HepG2 (cell line): ENCODE measurements around the gene NRSN2. TPM values are rescaled to one million over a fixed set of nuclear protein-coding genes. Genes with fewer than 3 reads are reported as not detected.
A peak's percentile ranks its signal among the peaks of the same experiment; 100 is the strongest.

Experiments
- CBX1 ChIP-seq: IDR thresholded peaks from one replicate; pipeline ENCODE4 v1.6.1; 2016; ENCODE audit warnings: antibody characterized with exemption, low read depth
- CHD4 ChIP-seq: fragments of 200-600 bp; sonication (generic); IDR thresholded peaks from 2 replicates; pipeline ENCODE4 v1.7.0; 2017; ENCODE audit warnings: mild to moderate bottlenecking, low read length, borderline replicate concordance
- EHMT2 ChIP-seq: fragments of 200-600 bp; sonication (generic); IDR thresholded peaks from 2 replicates; pipeline ENCODE4 v1.7.0; 2017; ENCODE audit warnings: antibody characterized with exemption, low read depth, low read length, borderline replicate concordance
- ETV6 ChIP-seq: sonication (generic); formaldehyde crosslinking; conservative IDR thresholded peaks from 2 replicates; pipeline ENCODE4 v1.4.0; 2020; ENCODE audit warnings: missing genetic modification reagents
- HES4 ChIP-seq: sonication (generic); formaldehyde crosslinking; IDR thresholded peaks from 2 replicates; pipeline ENCODE4 v1.9.0; 2021; ENCODE audit warnings: mild to moderate bottlenecking, missing genetic modification reagents, borderline replicate concordance
- ISL2 ChIP-seq: sonication (generic); formaldehyde crosslinking; IDR thresholded peaks from 2 replicates; pipeline ENCODE4 v1.5.0; 2020; ENCODE audit warnings: missing genetic modification reagents
- JARID2 ChIP-seq: sonication (generic); formaldehyde crosslinking; IDR thresholded peaks from 2 replicates; pipeline ENCODE4 v1.8.1; 2023; ENCODE audit warnings: missing genetic modification reagents, inconsistent platforms; ENCODE audit not compliant: insufficient replicate concordance
- JUNB ChIP-seq: sonication (generic); formaldehyde crosslinking; IDR thresholded peaks from 2 replicates; pipeline ENCODE4 v1.8.0; 2022; ENCODE audit warnings: missing genetic modification reagents, mild to moderate bottlenecking, borderline replicate concordance
- MYNN ChIP-seq: sonication (generic); formaldehyde crosslinking; IDR thresholded peaks from 2 replicates; pipeline ENCODE4 v1.4.0; 2020; ENCODE audit warnings: mild to moderate bottlenecking, low read depth, missing genetic modification reagents
- PCBP1 ChIP-seq: fragments of 200-400 bp; formaldehyde crosslinking; IDR thresholded peaks from 2 replicates; pipeline ENCODE4 v1.6.1; 2017; ENCODE audit warnings: mild to moderate bottlenecking, low read depth, low read length, borderline replicate concordance
- REXO4 ChIP-seq: sonication (generic); formaldehyde crosslinking; IDR thresholded peaks from 2 replicates; pipeline ENCODE4 v1.8.0; 2022; ENCODE audit warnings: missing genetic modification reagents, mild to moderate bottlenecking, borderline replicate concordance
- ZC3H4 ChIP-seq: sonication (generic); formaldehyde crosslinking; IDR thresholded peaks from 2 replicates; pipeline ENCODE4 v1.4.0; 2020; ENCODE audit warnings: missing genetic modification reagents, borderline replicate concordance
- ZNF101 ChIP-seq: sonication (generic); formaldehyde crosslinking; IDR thresholded peaks from 2 replicates; pipeline ENCODE4 v1.4.0; 2020; ENCODE audit warnings: mild to moderate bottlenecking, low read depth, missing genetic modification reagents, borderline replicate concordance
- ZNF12 ChIP-seq: sonication (generic); formaldehyde crosslinking; IDR thresholded peaks from 2 replicates; pipeline ENCODE4 v1.5.0; 2020; ENCODE audit warnings: missing genetic modification reagents
- ZNF180 ChIP-seq: sonication (generic); formaldehyde crosslinking; IDR thresholded peaks from 2 replicates; pipeline ENCODE4 v1.4.0; 2020; ENCODE audit warnings: low read depth, missing genetic modification reagents, borderline replicate concordance
- ZNF550 ChIP-seq: sonication (generic); formaldehyde crosslinking; IDR thresholded peaks from 2 replicates; pipeline ENCODE4 v1.4.0; 2020; ENCODE audit warnings: mild to moderate bottlenecking, missing genetic modification reagents, borderline replicate concordance
- ZNF629 ChIP-seq: sonication (generic); formaldehyde crosslinking; conservative IDR thresholded peaks from 2 replicates; pipeline ENCODE4 v1.5.0; 2020; ENCODE audit warnings: missing genetic modification reagents
- ZNF713 ChIP-seq: sonication (generic); formaldehyde crosslinking; IDR thresholded peaks from 2 replicates; pipeline ENCODE4 v1.4.0; 2020; ENCODE audit warnings: mild to moderate bottlenecking, missing genetic modification reagents
- ZNF720 ChIP-seq: sonication (generic); formaldehyde crosslinking; IDR thresholded peaks from 2 replicates; pipeline ENCODE4 v1.4.0; 2020; ENCODE audit warnings: missing genetic modification reagents
- ZNF724P ChIP-seq: sonication (generic); formaldehyde crosslinking; IDR thresholded peaks from 2 replicates; pipeline ENCODE4 v1.8.0; 2022; ENCODE audit warnings: missing genetic modification reagents, borderline replicate concordance
- ZNF761 ChIP-seq: sonication (generic); formaldehyde crosslinking; conservative IDR thresholded peaks from 2 replicates; pipeline ENCODE4 v1.4.0; 2020; ENCODE audit warnings: mild to moderate bottlenecking, missing genetic modification reagents
- ZNF775 ChIP-seq: sonication (generic); formaldehyde crosslinking; IDR thresholded peaks from 2 replicates; pipeline ENCODE4 v1.4.0; 2020; ENCODE audit warnings: missing genetic modification reagents, mild to moderate bottlenecking, moderate library complexity, borderline replicate concordance
- ZNF883 ChIP-seq: sonication (generic); formaldehyde crosslinking; IDR thresholded peaks from 2 replicates; pipeline ENCODE4 v1.5.1; 2020; ENCODE audit warnings: mild to moderate bottlenecking, missing genetic modification reagents; ENCODE audit errors: not compliant biosample characterization
- polyA plus RNA-seq, 8 experiments: library from polyadenylated mRNA; depleted of rRNA in 3 of 8; stranded (reverse) in 7 of 8; unstranded in 1 of 8; fragments of >200 nt; fragmentation: Illumina TruSeq in 4 of 8; extraction: Trizol in 4 of 8; gene quantifications; 2 replicates each; pipeline versions ENCODE4 v1.2.1 to v1.2.3, GENCODE V29; 2011 to 2016; ENCODE audit warnings: low read depth in 4 of 8, missing spikeins in 1 of 8, mixed read lengths in 1 of 8; ENCODE audit not compliant: insufficient read depth in 1 of 8
- total RNA-seq, 5 experiments: library from RNA; depleted of rRNA; stranded (reverse); fragments of >200 nt; fragmentation: Illumina TruSeq; extraction: Trizol; gene quantifications; 2 replicates each; pipeline ENCODE4 v1.2.3, GENCODE V29; 2016; ENCODE audit warnings: low read depth in 1 of 5
- TF ChIP-seq, protein P1 (sequence below): sonication (generic); formaldehyde crosslinking; IDR thresholded peaks from 2 replicates; pipeline ENCODE4 v1.4.0; 2020; ENCODE audit warnings: missing genetic modification reagents, borderline replicate concordance
- TF ChIP-seq, protein P2 (sequence below): sonication (generic); formaldehyde crosslinking; IDR thresholded peaks from 2 replicates; pipeline ENCODE4 v1.8.1; 2023; ENCODE audit warnings: mild to moderate bottlenecking, missing genetic modification reagents, borderline replicate concordance
- TF ChIP-seq, protein P3 (sequence below): sonication (generic); formaldehyde crosslinking; IDR thresholded peaks from 2 replicates; pipeline ENCODE4 v1.4.0; 2020; ENCODE audit warnings: mild to moderate bottlenecking, missing genetic modification reagents

The NRSN2 gene
- total and polyA plus RNA-seq, 2 of the 13 experiments (the other 11 are each of a cell fraction or from before 2014, with no cell fraction given) = 32.3 to 49.4 TPM

DNA sequence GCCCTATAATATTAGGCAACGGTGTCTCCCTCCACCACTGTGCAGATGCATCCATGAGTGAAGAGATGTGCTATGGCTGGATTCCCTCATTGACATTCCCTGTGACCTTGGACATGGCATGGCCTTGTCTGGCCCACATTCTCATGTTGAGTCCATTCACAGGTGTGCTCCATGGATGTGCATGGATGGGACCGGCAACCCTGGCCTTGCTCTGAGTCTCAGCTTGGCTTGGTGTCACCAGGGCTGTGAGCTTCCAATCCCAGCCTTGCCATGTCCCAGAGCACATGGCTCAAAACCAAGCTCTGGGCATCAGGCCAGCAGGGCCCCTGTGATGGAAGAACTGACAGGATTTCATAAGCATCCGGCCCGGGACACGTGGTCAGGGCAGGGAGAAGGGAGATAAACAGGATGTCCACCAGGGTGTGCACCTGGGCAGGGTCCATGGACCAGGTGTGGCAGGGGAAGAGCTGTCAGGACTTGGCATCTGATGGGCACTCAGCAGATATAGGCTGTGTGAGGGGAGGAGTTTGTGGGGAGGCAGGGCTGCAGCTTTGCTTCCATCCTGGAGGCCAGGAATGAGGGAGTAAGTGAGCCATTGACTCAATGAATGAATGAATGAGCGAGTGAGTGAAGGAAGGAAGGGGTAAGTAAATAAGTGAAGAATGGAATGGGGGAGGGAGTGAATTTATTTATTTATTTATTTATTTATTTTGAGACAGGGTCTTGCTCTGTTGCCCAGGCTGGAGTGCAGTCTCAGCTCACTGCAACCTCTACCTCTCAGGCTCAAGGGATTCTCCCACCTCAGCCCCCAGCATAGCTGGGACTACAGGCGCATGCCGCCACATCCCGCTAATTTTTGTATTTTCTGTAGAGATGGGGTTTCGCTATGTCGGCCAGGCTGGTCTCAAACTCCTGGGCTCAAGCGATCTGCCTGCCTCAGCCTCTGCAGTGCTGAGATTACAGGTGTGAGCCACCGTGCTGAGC is 15.7 kb downstream of the NRSN2 start (continued):
- TF ChIP-seq ZNF12 (peak; percentile 94), ZNF101 (CRISPR knock-in tag) (peak; percentile 90; the same call in 1 of the 2 replicates), ZNF883 (CRISPR knock-in tag) (peak; percentile 98), ZNF724P (peak; percentile 99), ZNF761 (CRISPR knock-in tag) (peak; percentile 97), ZNF713 (CRISPR knock-in tag) (peak; percentile 98; the same call in 1 of the 2 replicates), JUNB (CRISPR knock-in tag) (peak; percentile 69), ETV6 (peak; percentile 91; the same call in 1 of the 2 replicates), PCBP1 (no peak), ISL2 (peak; percentile 81), ZNF775 (CRISPR knock-in tag) (no peak; the same call in 1 of the 2 replicates), REXO4 (CRISPR knock-in tag) (0 out of 2 replicates have a peak, but pooled peaks have one; percentile 42), ZNF720 (CRISPR knock-in tag) (no peak; the same call in 1 of the 2 replicates), JARID2 (CRISPR knock-in tag) (peak; percentile 99), HES4 (CRISPR knock-in tag) (peak; percentile 42; the same call in 1 of the 2 replicates), MYNN (CRISPR knock-in tag) (peak; percentile 97), CHD4 (peak; percentile 80; the same call in 1 of the 2 replicates), ZNF550 (CRISPR knock-in tag) (peak; percentile 99), ZNF629 (peak; percentile 69), ZNF180 (CRISPR knock-in tag) (no peak), ZC3H4 (CRISPR knock-in tag) (peak; percentile 93; the same call in 1 of the 2 replicates), CBX1 (peak; percentile 97), EHMT2 (peak; percentile 98)
- TF ChIP-seq, protein P1, sequence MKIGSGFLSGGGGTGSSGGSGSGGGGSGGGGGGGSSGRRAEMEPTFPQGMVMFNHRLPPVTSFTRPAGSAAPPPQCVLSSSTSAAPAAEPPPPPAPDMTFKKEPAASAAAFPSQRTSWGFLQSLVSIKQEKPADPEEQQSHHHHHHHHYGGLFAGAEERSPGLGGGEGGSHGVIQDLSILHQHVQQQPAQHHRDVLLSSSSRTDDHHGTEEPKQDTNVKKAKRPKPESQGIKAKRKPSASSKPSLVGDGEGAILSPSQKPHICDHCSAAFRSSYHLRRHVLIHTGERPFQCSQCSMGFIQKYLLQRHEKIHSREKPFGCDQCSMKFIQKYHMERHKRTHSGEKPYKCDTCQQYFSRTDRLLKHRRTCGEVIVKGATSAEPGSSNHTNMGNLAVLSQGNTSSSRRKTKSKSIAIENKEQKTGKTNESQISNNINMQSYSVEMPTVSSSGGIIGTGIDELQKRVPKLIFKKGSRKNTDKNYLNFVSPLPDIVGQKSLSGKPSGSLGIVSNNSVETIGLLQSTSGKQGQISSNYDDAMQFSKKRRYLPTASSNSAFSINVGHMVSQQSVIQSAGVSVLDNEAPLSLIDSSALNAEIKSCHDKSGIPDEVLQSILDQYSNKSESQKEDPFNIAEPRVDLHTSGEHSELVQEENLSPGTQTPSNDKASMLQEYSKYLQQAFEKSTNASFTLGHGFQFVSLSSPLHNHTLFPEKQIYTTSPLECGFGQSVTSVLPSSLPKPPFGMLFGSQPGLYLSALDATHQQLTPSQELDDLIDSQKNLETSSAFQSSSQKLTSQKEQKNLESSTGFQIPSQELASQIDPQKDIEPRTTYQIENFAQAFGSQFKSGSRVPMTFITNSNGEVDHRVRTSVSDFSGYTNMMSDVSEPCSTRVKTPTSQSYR = peak; percentile 85; the same call in 1 of the 2 replicates
- TF ChIP-seq, protein P2, sequence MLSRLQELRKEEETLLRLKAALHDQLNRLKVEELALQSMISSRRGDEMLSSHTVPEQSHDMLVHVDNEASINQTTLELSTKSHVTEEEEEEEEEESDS (CRISPR knock-in tag) = 0 out of 2 replicates have a peak, but pooled peaks have one; percentile 27
- TF ChIP-seq, protein P3, sequence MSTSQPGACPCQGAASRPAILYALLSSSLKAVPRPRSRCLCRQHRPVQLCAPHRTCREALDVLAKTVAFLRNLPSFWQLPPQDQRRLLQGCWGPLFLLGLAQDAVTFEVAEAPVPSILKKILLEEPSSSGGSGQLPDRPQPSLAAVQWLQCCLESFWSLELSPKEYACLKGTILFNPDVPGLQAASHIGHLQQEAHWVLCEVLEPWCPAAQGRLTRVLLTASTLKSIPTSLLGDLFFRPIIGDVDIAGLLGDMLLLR (CRISPR knock-in tag) = peak; percentile 98
